Stomach (tissue), 9 donors: Measurements from ENCODE around the gene PUM2. TPM values are rescaled to one million over a fixed set of nuclear protein-coding genes. Genes with fewer than 3 reads are reported as not detected.
A peak's percentile ranks its signal among the peaks of the same experiment; 100 is the strongest.

Source experiments
- DNase-seq, 2 donors: peaks; one replicate each; pipeline versions ENCODE4 v3.0.0 to v3.0.0-alpha.2; 2013 to 2019
- H3K27ac ChIP-seq, 5 donors: fragments of 200-600 bp in 4 of 5; sonication (generic) in 4 of 5; one replicate each; pipeline ENCODE4 v1.5.1; 2013 to 2019; ENCODE audit warnings: mild to moderate bottlenecking in 1 of 5, moderate library complexity in 1 of 5
- H3K27me3 ChIP-seq, 3 donors: fragments of 200-600 bp; sonication (generic); one replicate each; pipeline ENCODE4 v1.5.1; 2017 to 2019; ENCODE audit warnings: mixed run types in 1 of 3
- H3K36me3 ChIP-seq, 4 donors: fragments of 200-600 bp; sonication (generic); 1 replicate in 3 of 4; 2 replicates in 1 of 4; pipeline ENCODE4 v1.5.1; 2016 to 2019
- H3K4me1 ChIP-seq, 4 donors: fragments of 200-600 bp; sonication (generic); one replicate each; pipeline ENCODE4 v1.5.1; 2016 to 2019
- H3K4me3 ChIP-seq, 4 donors: fragments of 200-600 bp; sonication (generic) in 3 of 4; one replicate each; pipeline ENCODE4 v1.5.1; 2016 to 2019; ENCODE audit warnings: mild to moderate bottlenecking in 1 of 4
- H3K9me3 ChIP-seq, 4 donors: fragments of 200-600 bp; sonication (generic); one replicate each; pipeline ENCODE4 v1.5.1; 2016 to 2019
- CTCF ChIP-seq, 7 experiments: fragments of 450-650 bp in 4 of 7; fragments of 200-600 bp in 3 of 7; sonication (generic) in 3 of 7; IDR thresholded peaks; one replicate each; pipeline ENCODE4 v1.5.1; 2016 to 2019; ENCODE audit warnings: antibody characterized with exemption in 7 of 7, control low read depth in 2 of 7, mild to moderate bottlenecking in 1 of 7
- EP300 ChIP-seq: sonication (generic); formaldehyde crosslinking; IDR thresholded peaks from one replicate; pipeline ENCODE4 v1.6.1; 2017; ENCODE audit warnings: antibody characterized with exemption
- POLR2A ChIP-seq, 4 donors: fragments of 450-650 bp; IDR thresholded peaks; one replicate each; pipeline ENCODE4 v1.6.1; 2016; ENCODE audit warnings: antibody characterized with exemption in 4 of 4, control low read depth in 2 of 4, mild to moderate bottlenecking in 1 of 4, moderate library complexity in 1 of 4
- POLR2AphosphoS5 ChIP-seq, 3 donors: sonication (generic); formaldehyde crosslinking; IDR thresholded peaks; one replicate each; pipeline ENCODE4 v1.6.1; 2016; ENCODE audit warnings: antibody characterized with exemption in 3 of 3
- WGBS, 5 donors: extraction: QIAGEN DNeasy Blood & Tissue Kit in 3 of 5; methylation state at CpG; one replicate each; pipeline versions ENCODE4 v1.1.5 to v1.1.7; 2013 to 2018; 5-methylcytosine and 5-hydroxymethylcytosine counted together
- intact Hi-C: fragments of 100-400 bp; cut with DNase I; formaldehyde crosslinking; loops from one replicate; pipeline ENCODE4 v1.15.1; 2023; ENCODE audit warnings: low total_unique reads
- polyA plus RNA-seq, 3 donors: library from polyadenylated mRNA; stranded (reverse); fragments of 200-250 nt; gene quantifications; one replicate each; pipeline ENCODE4 v1.2.3, GENCODE V29; 2013
- total RNA-seq, 5 donors: library from RNA; depleted of rRNA; stranded (reverse); fragments of >200 nt; gene quantifications; one replicate each; pipeline versions ENCODE4 v1.1.0 to v1.2.3, GENCODE V29; 2014 to 2016
- donor health status: healthy with polysubstance abuse.
- donor health status: Bipolar disorder and iron deficiency.
- donor health status: healthy.

The PUM2 gene
- total and polyA plus RNA-seq, 8 donors = 20.9 to 128 (median 39.7) TPM

DNA sequence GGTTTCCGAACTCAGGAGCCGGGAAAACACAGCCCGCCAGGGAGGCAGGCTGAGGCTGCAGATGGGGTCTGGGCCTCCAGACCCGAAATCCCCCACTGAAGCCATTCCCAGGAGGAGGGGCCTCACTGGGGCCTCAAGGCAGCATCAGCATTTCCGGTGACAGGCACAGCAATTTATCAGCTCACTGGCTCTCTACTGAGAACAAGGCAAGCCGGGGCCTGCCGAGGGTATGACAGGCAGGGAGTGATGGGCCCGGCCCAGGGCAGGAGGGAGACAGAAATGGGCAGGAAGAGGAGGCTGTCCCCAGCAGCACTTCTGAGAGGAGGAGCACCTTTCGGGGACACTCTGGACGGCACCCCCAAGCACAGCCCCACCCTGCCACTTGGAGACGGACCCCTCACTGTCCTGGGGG, 138.2 kb downstream of the PUM2 start:
- 50 to 61% (median 52%) methylated on average over 6 to 11 of the region's 11 CpGs for WGBS, 5 donors
- Histone ChIP-seq H3K9me3 (no peaks in the 10 kb centered on the region), H3K27ac (peak overlapping the region; percentile 58 to 92 (median 77)), H3K4me1 (peaks cover 29 to 91% (median 68%) of the 10 kb centered on the region in 4 donors), H3K27me3 (no peaks in the 10 kb centered on the region), H3K36me3 (no peaks in the 10 kb centered on the region), H3K4me3 (no peak overlapping the region)
- TF ChIP-seq POLR2AphosphoS5 (IDR thresholded peaks at IDR 0.05) (no peak), CTCF (IDR thresholded peaks at IDR 0.05) (no peak), EP300 (no peak), POLR2A (IDR thresholded peaks at IDR 0.05) (no peak)
- peak in 1 of 2 donors; percentile 79 for DNase-seq
- intact Hi-C loops = no loop called here

DNA sequence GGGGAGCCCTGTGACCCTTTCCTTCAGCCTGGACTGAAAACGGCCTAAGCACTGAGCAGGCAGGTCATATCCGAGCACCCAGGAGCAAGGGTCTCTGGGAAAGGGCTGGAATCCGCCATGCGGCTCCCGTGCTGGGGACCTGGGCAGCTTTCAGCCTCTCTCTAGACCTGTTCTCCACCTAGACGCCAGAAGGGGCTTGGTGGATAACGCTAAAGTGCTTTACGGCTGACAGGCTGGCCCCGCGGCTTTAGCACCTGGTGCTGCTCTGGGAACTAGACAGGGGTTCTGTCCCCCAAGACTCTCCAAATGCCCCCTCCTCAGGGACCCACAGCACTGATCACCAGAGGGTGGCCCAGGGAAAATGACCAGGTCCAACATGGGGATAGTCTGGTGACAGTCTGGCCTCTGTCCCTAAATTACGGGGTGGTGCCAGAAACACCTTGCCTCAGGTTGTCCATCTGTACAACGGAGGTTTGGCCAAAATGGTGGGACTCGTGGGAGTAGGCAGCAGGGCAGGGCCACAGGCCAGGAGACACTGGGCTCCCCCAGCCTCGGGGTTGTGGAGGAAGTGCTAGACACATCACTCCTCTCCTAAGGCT, 138.7 kb downstream of the PUM2 start:
- Histone ChIP-seq H3K36me3 (no peaks in the 10 kb centered on the region), H3K4me1 (peaks cover 34 to 94% (median 73%) of the 10 kb centered on the region in 4 donors), H3K27me3 (no peaks in the 10 kb centered on the region), H3K4me3 (no peak overlapping the region), H3K9me3 (no peaks in the 10 kb centered on the region), H3K27ac (peak overlapping the region in 4 of 5 donors; percentile 69 to 92 (median 80))
- TF ChIP-seq CTCF (IDR thresholded peaks at IDR 0.05) (no peak), POLR2AphosphoS5 (IDR thresholded peaks at IDR 0.05) (no peak), EP300 (no peak), POLR2A (IDR thresholded peaks at IDR 0.05) (no peak)
- intact Hi-C loops = no loop called here
- no peak for DNase-seq
- 70 to 93% (median 82%) methylated on average over 7 to 14 of the region's 14 CpGs for WGBS, 5 donors

DNA sequence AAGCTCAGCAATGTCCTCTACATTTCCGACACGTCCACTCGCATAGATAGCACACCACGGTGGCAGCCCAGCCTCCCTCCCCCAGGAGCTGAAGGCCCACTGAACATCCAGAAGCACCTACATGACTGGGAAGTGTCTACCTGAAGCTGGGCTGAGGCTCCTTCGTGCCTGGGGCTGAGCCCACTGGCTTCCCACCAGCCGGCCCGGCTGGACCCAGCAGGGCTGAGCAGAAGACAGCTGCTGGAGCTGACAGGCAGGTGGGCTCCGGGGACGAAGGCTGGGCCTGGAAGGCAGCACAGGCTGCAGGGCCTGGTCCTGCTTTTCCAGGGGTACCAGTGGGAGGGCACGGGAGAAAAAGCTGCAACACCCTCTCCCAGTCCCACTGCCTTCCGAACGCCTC, 139.2 kb downstream of the PUM2 start:
- Histone ChIP-seq H3K36me3 (no peaks in the 10 kb centered on the region), H3K4me1 (peaks cover 39 to 98% (median 78%) of the 10 kb centered on the region in 4 donors), H3K4me3 (no peak overlapping the region), H3K9me3 (no peaks in the 10 kb centered on the region), H3K27ac (peak overlapping the region in 4 of 5 donors; percentile 69 to 92 (median 79)), H3K27me3 (no peaks in the 10 kb centered on the region)
- intact Hi-C loops = no loop called here
- DNase-seq = no peak
- TF ChIP-seq POLR2A (IDR thresholded peaks at IDR 0.05) (no peak), EP300 (no peak), CTCF (IDR thresholded peaks at IDR 0.05) (no peak), POLR2AphosphoS5 (IDR thresholded peaks at IDR 0.05) (no peak)
- WGBS, 5 donors = 83 to 98% (median 85%) methylated on average over 6 to 12 of the region's 12 CpGs

DNA sequence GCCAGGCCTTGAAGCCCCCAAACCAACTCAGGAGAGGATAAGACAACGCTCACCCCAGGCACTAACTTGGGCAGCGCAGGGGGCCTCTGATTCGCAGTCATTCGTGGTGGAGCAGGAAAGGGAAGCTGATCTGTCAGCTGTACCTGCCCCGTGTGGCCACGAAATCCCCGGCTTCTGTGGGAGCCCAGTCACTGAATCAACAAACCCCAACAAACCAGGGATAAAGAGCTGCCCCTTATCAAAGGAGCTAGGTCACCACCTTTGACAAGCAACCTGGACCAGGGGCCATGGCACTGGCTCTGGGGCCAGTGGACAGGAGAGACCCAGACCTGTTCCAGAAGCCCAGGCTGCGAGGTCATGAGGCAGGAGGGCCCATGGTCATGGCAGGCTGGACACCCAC, 140.2 kb downstream of the PUM2 start:
- H3K4me3 ChIP-seq = no peak overlapping the region
- H3K36me3 ChIP-seq = no peaks in the 10 kb centered on the region
- H3K27me3 ChIP-seq = no peaks in the 10 kb centered on the region
- DNase-seq = peak; percentile 46 to 63
- 35 to 70% (median 57%) methylated on average over 7 to 8 of the region's 8 CpGs for WGBS, 5 donors
- TF ChIP-seq EP300 = no peak
- no peak for TF ChIP-seq POLR2A (IDR thresholded peaks at IDR 0.05)
- peak in 1 of 3 donors; percentile 50 for TF ChIP-seq POLR2AphosphoS5 (IDR thresholded peaks at IDR 0.05)
- TF ChIP-seq CTCF (IDR thresholded peaks at IDR 0.05) = no peak
- H3K9me3 ChIP-seq = no peaks in the 10 kb centered on the region
- H3K27ac ChIP-seq = peak overlapping the region; percentile 69 to 92 (median 76)
- intact Hi-C loops = no loop called here
- H3K4me1 ChIP-seq = peaks cover 47 to 98% (median 82%) of the 10 kb centered on the region in 4 donors
